GM12892 (cell line): Measurements from ENCODE around the gene SUMO2.

Source experiments
- POLR2A ChIP-seq: IDR thresholded peaks from 2 replicates; pipeline ENCODE4 v1.6.1; 2011; ENCODE audit warnings: low read depth, low read length, control low read depth
- POLR2AphosphoS5 ChIP-seq: IDR thresholded peaks from 2 replicates; pipeline ENCODE4 v1.6.1; 2011; ENCODE audit warnings: low read depth, low read length, control low read depth
- TAF1 ChIP-seq: IDR thresholded peaks from 2 replicates; pipeline ENCODE4 v1.6.1; 2011; ENCODE audit warnings: low read depth, mild to moderate bottlenecking, control low read depth, low read length, borderline replicate concordance

- TF ChIP-seq POLR2A (no peak), TAF1 (no peak), POLR2AphosphoS5 (no peak)
These were observed 8.8 kb upstream of the SUMO2 start for GRCh38 chr17:75191584-75191983.
